IMR-90 (cell line): Measurements from ENCODE around the gene SLC25A19.

Experiments
- BHLHE40 ChIP-seq: fragments of 150-350 bp; IDR thresholded peaks from 2 replicates; pipeline ENCODE4 v1.6.1; 2016; ENCODE audit warnings: mild to moderate bottlenecking, low read depth, low read length
- CEBPB ChIP-seq: IDR thresholded peaks from 2 replicates; pipeline ENCODE4 v1.6.1; 2012; ENCODE audit warnings: low read depth, low read length, improper control_type of control experiment
- CHD1 ChIP-seq: IDR thresholded peaks from 2 replicates; pipeline ENCODE4 v1.6.1; 2012; ENCODE audit warnings: low read depth, low read length, improper control_type of control experiment
- CTCF ChIP-seq: conservative IDR thresholded peaks from 2 replicates; pipeline ENCODE4 v1.5.1; 2012; ENCODE audit warnings: mild to moderate bottlenecking, low read depth, low read length, improper control_type of control experiment
- FOS ChIP-seq: fragments of 150-350 bp; IDR thresholded peaks from 2 replicates; pipeline ENCODE4 v1.6.1; 2016; ENCODE audit warnings: low read depth, low read length
- MAFK ChIP-seq: IDR thresholded peaks from 2 replicates; pipeline ENCODE4 v1.6.1; 2012; ENCODE audit warnings: low read depth, low read length, improper control_type of control experiment
- POLR2A ChIP-seq: IDR thresholded peaks from 2 replicates; pipeline ENCODE4 v1.6.1; 2012; ENCODE audit warnings: mild to moderate bottlenecking, low read depth, low read length
- RAD21 ChIP-seq: IDR thresholded peaks from 2 replicates; pipeline ENCODE4 v1.6.1; 2012; ENCODE audit warnings: low read length, improper control_type of control experiment
- SMC3 ChIP-seq: fragments of 150-350 bp; IDR thresholded peaks from 2 replicates; pipeline ENCODE4 v1.6.1; 2016; ENCODE audit warnings: low read depth, mild to moderate bottlenecking, antibody characterized with exemption, low read length, moderate library complexity

GRCh38 chr17:75301049-75301448 lies 11.8 kb upstream of the SLC25A19 start:
- no peak for TF ChIP-seq CTCF
- TF ChIP-seq SMC3, result no peak
- TF ChIP-seq POLR2A, result no peak
- no peak for TF ChIP-seq CHD1
- TF ChIP-seq BHLHE40, result no peak
- TF ChIP-seq CEBPB, result no peak
- no peak for TF ChIP-seq FOS
- no peak for TF ChIP-seq RAD21
- TF ChIP-seq MAFK, result no peak
